ENCODE results near the gene NYAP1. TPM values are rescaled to one million over a fixed set of nuclear protein-coding genes. Genes with fewer than 3 reads are reported as not detected.
A peak's percentile ranks its signal among the peaks of the same experiment; 100 is the strongest.
"Not testable (repeated sequence)": the region's sequence is repeated elsewhere in the genome, so short reads cannot be mapped to it uniquely, and the experiment has no call there.

NYAP1 gene
- total RNA-seq, 1 donor from 2014 or later = 0.55 TPM

- no peaks in the 10 kb centered on the region for H3K9me3 ChIP-seq
Measured at GRCh38 chr7:100532165-100533022, 48.7 kb downstream of the NYAP1 start.

GRCh38 chr7:100535982-100536381, 52.3 kb downstream of the NYAP1 start:
- H3K27me3 ChIP-seq; H3K36me3 ChIP-seq; intact Hi-C loops (cut with DNase I); H3K9me3 ChIP-seq; DNase-seq; H3K4me3 ChIP-seq; ATAC-seq; H3K27ac ChIP-seq: not testable (repeated sequence)
- H3K4me1 ChIP-seq = peaks cover 11% of the 10 kb centered on the region

More at GRCh38 chr7:100532165-100533022, 48.7 kb downstream of the NYAP1 start:
- no peak overlapping the region for H3K4me3 ChIP-seq
- ATAC-seq (no peak), DNase-seq (no peak)
- no peak for TF ChIP-seq CTCF (IDR thresholded peaks at IDR 0.05)
- no peak overlapping the region for H3K27ac ChIP-seq
- no peaks in the 10 kb centered on the region for H3K4me1 ChIP-seq
- no peaks in the 10 kb centered on the region for H3K36me3 ChIP-seq
- intact Hi-C loops (cut with DNase I) = no loop called here
- H3K27me3 ChIP-seq = no peaks in the 10 kb centered on the region

- intact Hi-C loops (cut with DNase I); ATAC-seq; H3K4me3 ChIP-seq; H3K27ac ChIP-seq; H3K36me3 ChIP-seq; H3K27me3 ChIP-seq; DNase-seq; H3K9me3 ChIP-seq: not testable (repeated sequence)
- peaks cover 11% of the 10 kb centered on the region for H3K4me1 ChIP-seq
Measured at GRCh38 chr7:100536695-100537094, 53.0 kb downstream of the NYAP1 start.

GRCh38 chr7:100538348-100538653, 54.6 kb downstream of the NYAP1 start:
- Histone ChIP-seq H3K27ac (peak overlapping the region; percentile 47), H3K4me3 (peak overlapping the region; percentile 75), H3K9me3 (no peaks in the 10 kb centered on the region), H3K36me3 (no peaks in the 10 kb centered on the region), H3K4me1 (peaks cover 11% of the 10 kb centered on the region), H3K27me3 (no peaks in the 10 kb centered on the region)
- intact Hi-C loops (cut with DNase I) = no loop called here
- DNase-seq = no peak
- no peak for TF ChIP-seq CTCF (IDR thresholded peaks at IDR 0.05)
- ATAC-seq = no peak

- H3K4me3 ChIP-seq = peak within 1 kb of the TSS; percentile 75
- TF ChIP-seq CTCF (IDR thresholded peaks at IDR 0.05) = no peak
- peak; percentile 99 for ATAC-seq
- H3K27me3 ChIP-seq = no peaks in the 10 kb centered on the region
- intact Hi-C loops (cut with DNase I) = no loop called here
- DNase-seq = peak; percentile 100
- peak within 1 kb of the TSS; percentile 74 for H3K27ac ChIP-seq
- H3K36me3 ChIP-seq = no peaks in the 10 kb centered on the region
- no peaks in the 10 kb centered on the region for H3K9me3 ChIP-seq
- H3K4me1 ChIP-seq = peaks cover 12% of the 10 kb centered on the region
Measured at GRCh38 chr7:100538654-100539435, 55.1 kb downstream of the NYAP1 start, which contains the start of gene AGFG2. Gene AGFG2, plus strand, starts transcription at chr7:100539203. Its CDS starts 144 bp downstream, at chr7:100539347.

- intact Hi-C loops (cut with DNase I) = no loop called here
- H3K9me3 ChIP-seq = no peaks in the 10 kb centered on the region
- no peak for TF ChIP-seq CTCF (IDR thresholded peaks at IDR 0.05)
- DNase-seq (no peak), ATAC-seq (no peak)
- peaks cover 19% of the 10 kb centered on the region for H3K4me1 ChIP-seq
- no peaks in the 10 kb centered on the region for H3K36me3 ChIP-seq
- peak overlapping the region; percentile 74 for H3K27ac ChIP-seq
- peak overlapping the region; percentile 75 for H3K4me3 ChIP-seq
- H3K27me3 ChIP-seq = no peaks in the 10 kb centered on the region
Measured at GRCh38 chr7:100539436-100540006, 55.8 kb downstream of the NYAP1 start.
